ENCODE results near the gene TPST2.

The TPST2 gene

DNA sequence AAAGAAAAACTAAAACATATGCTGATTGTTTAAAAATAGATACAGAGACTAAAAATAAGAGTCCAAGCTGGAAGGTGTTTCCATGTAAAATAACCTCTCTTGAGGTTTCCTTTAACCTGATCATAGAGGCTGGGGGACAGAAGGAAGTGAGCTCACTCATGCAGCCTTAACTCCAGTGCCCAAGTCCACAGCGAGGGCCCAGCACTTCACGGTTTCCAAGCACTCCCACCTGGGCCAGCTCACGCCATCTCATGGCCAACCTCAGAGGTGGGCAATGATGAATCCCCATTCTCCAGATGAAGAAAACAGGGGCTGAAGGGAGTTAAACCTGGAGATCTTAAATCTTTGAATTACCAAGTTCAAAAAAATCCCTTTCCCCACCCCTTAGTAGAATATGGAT is 62.8 kb downstream of the TPST2 start:
- Histone ChIP-seq H3K9me3 (ENCODE audit: severe bottlenecking) (no peaks in the 10 kb centered on the region), H3K27me3 (ENCODE audit: insufficient read depth, poor library complexity, severe bottlenecking) (no peaks in the 10 kb centered on the region), H3K27ac (ENCODE audit: poor library complexity, severe bottlenecking) (no peak overlapping the region), H3K36me3 (ENCODE audit: low read depth) (peaks cover 45% of the 10 kb centered on the region), H3K4me1 (ENCODE audit: insufficient read depth, poor library complexity, severe bottlenecking) (peaks cover 8% of the 10 kb centered on the region), H3K4me3 (ENCODE audit: severe bottlenecking) (no peak overlapping the region)
- DNase-seq (ENCODE audit: low spot score) (no peak), ATAC-seq (ENCODE audit: low read depth) (no peak)
- TF ChIP-seq, protein P1, sequence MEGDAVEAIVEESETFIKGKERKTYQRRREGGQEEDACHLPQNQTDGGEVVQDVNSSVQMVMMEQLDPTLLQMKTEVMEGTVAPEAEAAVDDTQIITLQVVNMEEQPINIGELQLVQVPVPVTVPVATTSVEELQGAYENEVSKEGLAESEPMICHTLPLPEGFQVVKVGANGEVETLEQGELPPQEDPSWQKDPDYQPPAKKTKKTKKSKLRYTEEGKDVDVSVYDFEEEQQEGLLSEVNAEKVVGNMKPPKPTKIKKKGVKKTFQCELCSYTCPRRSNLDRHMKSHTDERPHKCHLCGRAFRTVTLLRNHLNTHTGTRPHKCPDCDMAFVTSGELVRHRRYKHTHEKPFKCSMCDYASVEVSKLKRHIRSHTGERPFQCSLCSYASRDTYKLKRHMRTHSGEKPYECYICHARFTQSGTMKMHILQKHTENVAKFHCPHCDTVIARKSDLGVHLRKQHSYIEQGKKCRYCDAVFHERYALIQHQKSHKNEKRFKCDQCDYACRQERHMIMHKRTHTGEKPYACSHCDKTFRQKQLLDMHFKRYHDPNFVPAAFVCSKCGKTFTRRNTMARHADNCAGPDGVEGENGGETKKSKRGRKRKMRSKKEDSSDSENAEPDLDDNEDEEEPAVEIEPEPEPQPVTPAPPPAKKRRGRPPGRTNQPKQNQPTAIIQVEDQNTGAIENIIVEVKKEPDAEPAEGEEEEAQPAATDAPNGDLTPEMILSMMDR (IDR thresholded peaks at IDR 0.05; ENCODE audit: poor library complexity, severe bottlenecking) = no peak

DNA sequence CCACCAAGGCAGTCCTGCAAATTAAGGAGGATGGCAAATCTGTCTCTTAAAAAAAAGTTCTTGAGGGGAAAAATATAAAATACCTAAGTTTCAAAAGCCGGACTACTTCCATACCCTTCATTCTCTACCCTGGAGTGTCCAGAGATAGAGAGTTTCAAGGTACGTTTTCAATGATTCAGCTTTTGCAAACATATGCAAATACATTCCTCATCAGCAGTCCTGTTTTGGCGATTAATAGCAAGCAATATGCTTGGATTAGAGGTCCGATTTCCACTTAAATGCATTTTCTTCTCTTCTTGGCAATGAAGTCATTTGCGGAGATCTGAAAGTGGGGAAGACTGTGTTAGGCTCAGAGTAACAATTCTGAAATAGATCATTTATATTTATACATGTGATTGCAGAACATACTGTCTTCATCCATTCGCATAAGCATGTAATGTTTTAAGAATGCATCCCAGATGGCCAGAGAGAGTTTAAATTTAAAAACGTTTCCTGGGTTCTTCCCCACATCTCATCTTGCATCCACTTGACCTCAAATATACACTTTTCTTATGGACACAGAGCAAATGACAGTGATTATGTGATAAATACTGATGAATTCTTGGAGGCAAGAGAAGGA is 63.9 kb downstream of the TPST2 start:
- Histone ChIP-seq H3K9me3 (ENCODE audit: severe bottlenecking) (no peaks in the 10 kb centered on the region), H3K27ac (ENCODE audit: poor library complexity, severe bottlenecking) (no peak overlapping the region), H3K27me3 (ENCODE audit: insufficient read depth, poor library complexity, severe bottlenecking) (no peaks in the 10 kb centered on the region), H3K36me3 (ENCODE audit: low read depth) (peaks cover 34% of the 10 kb centered on the region), H3K4me1 (ENCODE audit: insufficient read depth, poor library complexity, severe bottlenecking) (peaks cover 8% of the 10 kb centered on the region), H3K4me3 (ENCODE audit: severe bottlenecking) (no peak overlapping the region)
- TF ChIP-seq, protein P1 (IDR thresholded peaks at IDR 0.05; ENCODE audit: poor library complexity, severe bottlenecking) = no peak
- ATAC-seq (ENCODE audit: low read depth) = no peak
- DNase-seq (ENCODE audit: low spot score) = no peak

- DNase-seq (ENCODE audit: low spot score) = no peak
- peaks cover 8% of the 10 kb centered on the region for H3K4me1 ChIP-seq (ENCODE audit: insufficient read depth, poor library complexity, severe bottlenecking)
- H3K27ac ChIP-seq (ENCODE audit: poor library complexity, severe bottlenecking) = no peak overlapping the region
- no peaks in the 10 kb centered on the region for H3K27me3 ChIP-seq (ENCODE audit: insufficient read depth, poor library complexity, severe bottlenecking)
- H3K9me3 ChIP-seq (ENCODE audit: severe bottlenecking) = no peaks in the 10 kb centered on the region
- TF ChIP-seq, protein P1 (IDR thresholded peaks at IDR 0.05; ENCODE audit: poor library complexity, severe bottlenecking) = no peak
- no peak overlapping the region for H3K4me3 ChIP-seq (ENCODE audit: severe bottlenecking)
- ATAC-seq (ENCODE audit: low read depth) = no peak
- H3K36me3 ChIP-seq (ENCODE audit: low read depth) = peaks cover 28% of the 10 kb centered on the region
Measured at GRCh38 chr22:26524870-26525269, 65.1 kb downstream of the TPST2 start.

DNA sequence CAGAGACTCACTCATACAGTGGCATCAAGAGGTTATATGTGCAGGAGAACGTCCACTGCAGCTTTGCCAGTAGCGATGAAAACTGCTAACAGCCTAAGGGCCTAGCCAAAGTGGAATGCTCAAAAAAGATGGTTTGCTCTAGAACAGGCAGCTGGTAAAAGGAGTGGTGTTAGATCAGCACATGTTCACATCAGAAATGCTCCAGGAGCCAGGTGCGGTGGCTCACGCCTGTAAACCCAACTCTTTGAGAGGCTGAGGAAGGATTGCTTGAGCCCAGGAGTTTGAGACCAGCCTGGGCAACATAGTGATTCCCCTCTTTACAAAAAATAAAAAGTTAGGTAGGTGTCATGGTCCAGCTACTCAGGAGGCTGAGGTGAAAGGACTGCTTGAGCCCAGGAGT is 67.3 kb downstream of the TPST2 start:
- Histone ChIP-seq H3K27me3 (ENCODE audit: insufficient read depth, poor library complexity, severe bottlenecking) (no peaks in the 10 kb centered on the region), H3K4me1 (ENCODE audit: insufficient read depth, poor library complexity, severe bottlenecking) (no peaks in the 10 kb centered on the region), H3K36me3 (ENCODE audit: low read depth) (peaks cover 16% of the 10 kb centered on the region), H3K27ac (ENCODE audit: poor library complexity, severe bottlenecking) (no peak overlapping the region), H3K4me3 (ENCODE audit: severe bottlenecking) (no peak overlapping the region), H3K9me3 (ENCODE audit: severe bottlenecking) (no peaks in the 10 kb centered on the region)
- TF ChIP-seq, protein P1 (IDR thresholded peaks at IDR 0.05; ENCODE audit: poor library complexity, severe bottlenecking) = no peak
- no peak for DNase-seq (ENCODE audit: low spot score)
- ATAC-seq (ENCODE audit: low read depth) = no peak

DNA sequence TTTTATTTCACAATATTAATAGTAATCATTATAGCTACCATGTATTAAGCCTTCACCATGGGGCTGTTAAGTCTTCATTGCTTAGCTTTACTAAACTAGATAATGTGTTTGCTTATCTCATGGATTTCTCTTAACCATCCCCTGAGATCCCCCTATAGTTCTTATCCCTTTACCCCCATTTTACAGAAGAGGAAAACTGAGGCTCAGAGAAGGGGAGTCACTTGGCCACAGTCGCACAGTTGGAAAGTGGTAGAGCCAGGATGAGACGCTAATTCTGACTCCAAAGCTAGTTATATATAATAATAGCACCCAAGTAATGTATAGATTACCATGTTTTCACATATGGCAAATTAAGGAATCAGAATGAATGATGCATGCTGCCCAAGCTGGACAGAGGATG is 67.9 kb downstream of the TPST2 start:
- H3K9me3 ChIP-seq (ENCODE audit: severe bottlenecking) = no peaks in the 10 kb centered on the region
- H3K4me1 ChIP-seq (ENCODE audit: insufficient read depth, poor library complexity, severe bottlenecking) = no peaks in the 10 kb centered on the region
- H3K36me3 ChIP-seq (ENCODE audit: low read depth) = peaks cover 11% of the 10 kb centered on the region
- TF ChIP-seq, protein P1 (IDR thresholded peaks at IDR 0.05; ENCODE audit: poor library complexity, severe bottlenecking) = no peak
- DNase-seq (ENCODE audit: low spot score) (no peak), ATAC-seq (ENCODE audit: low read depth) (no peak)
- H3K4me3 ChIP-seq (ENCODE audit: severe bottlenecking) = no peak overlapping the region
- H3K27me3 ChIP-seq (ENCODE audit: insufficient read depth, poor library complexity, severe bottlenecking) = no peaks in the 10 kb centered on the region
- H3K27ac ChIP-seq (ENCODE audit: poor library complexity, severe bottlenecking) = no peak overlapping the region
